Upper lobe of left lung (tissue), 4 donors: ENCODE measurements around the gene SYNGR1.

ENCODE experiments used
- POLR2AphosphoS5 ChIP-seq, 2 donors: sonication (generic); formaldehyde crosslinking; IDR thresholded peaks; one replicate each; pipeline ENCODE4 v1.5.1; 2017; ENCODE audit warnings: antibody characterized with exemption in 2 of 2
- TF ChIP-seq, protein P1 (sequence below), 6 experiments: fragments of 450-650 bp in 4 of 6; fragments of 200-600 bp in 2 of 6; sonication (generic) in 2 of 6; IDR thresholded peaks; one replicate each; pipeline ENCODE4 v1.5.1; 2016 to 2019; ENCODE audit warnings: antibody characterized with exemption in 6 of 6

- TF ChIP-seq, protein P1, sequence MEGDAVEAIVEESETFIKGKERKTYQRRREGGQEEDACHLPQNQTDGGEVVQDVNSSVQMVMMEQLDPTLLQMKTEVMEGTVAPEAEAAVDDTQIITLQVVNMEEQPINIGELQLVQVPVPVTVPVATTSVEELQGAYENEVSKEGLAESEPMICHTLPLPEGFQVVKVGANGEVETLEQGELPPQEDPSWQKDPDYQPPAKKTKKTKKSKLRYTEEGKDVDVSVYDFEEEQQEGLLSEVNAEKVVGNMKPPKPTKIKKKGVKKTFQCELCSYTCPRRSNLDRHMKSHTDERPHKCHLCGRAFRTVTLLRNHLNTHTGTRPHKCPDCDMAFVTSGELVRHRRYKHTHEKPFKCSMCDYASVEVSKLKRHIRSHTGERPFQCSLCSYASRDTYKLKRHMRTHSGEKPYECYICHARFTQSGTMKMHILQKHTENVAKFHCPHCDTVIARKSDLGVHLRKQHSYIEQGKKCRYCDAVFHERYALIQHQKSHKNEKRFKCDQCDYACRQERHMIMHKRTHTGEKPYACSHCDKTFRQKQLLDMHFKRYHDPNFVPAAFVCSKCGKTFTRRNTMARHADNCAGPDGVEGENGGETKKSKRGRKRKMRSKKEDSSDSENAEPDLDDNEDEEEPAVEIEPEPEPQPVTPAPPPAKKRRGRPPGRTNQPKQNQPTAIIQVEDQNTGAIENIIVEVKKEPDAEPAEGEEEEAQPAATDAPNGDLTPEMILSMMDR (IDR thresholded peaks at IDR 0.05), result no peak
- TF ChIP-seq POLR2AphosphoS5 (IDR thresholded peaks at IDR 0.05), result no peak
These were observed 24.3 kb upstream of the SYNGR1 start for GRCh38 chr22:39325392-39325932.
